IPS-18a (cell line): ENCODE results near the gene FSTL4.

Experiments used
- H3K27ac ChIP-seq: one replicate; pipeline ENCODE4 v1.5.1; 2013; ENCODE audit warnings: low read length
- H3K27me3 ChIP-seq: one replicate; pipeline ENCODE4 v1.6.1; 2013; ENCODE audit warnings: mild to moderate bottlenecking, low read length; ENCODE audit not compliant: control insufficient read depth, insufficient read depth
- H3K36me3 ChIP-seq: one replicate; pipeline ENCODE4 v1.6.1; 2013; ENCODE audit warnings: low read depth, low read length; ENCODE audit not compliant: control insufficient read depth
- H3K4me1 ChIP-seq: one replicate; pipeline ENCODE4 v1.6.1; 2013; ENCODE audit warnings: low read depth, low read length; ENCODE audit not compliant: control insufficient read depth
- H3K4me3 ChIP-seq: one replicate; pipeline ENCODE4 v1.5.1; 2013; ENCODE audit warnings: low read length
- H3K9ac ChIP-seq: one replicate; pipeline ENCODE4 v1.6.1; 2013; ENCODE audit warnings: mild to moderate bottlenecking, low read length, moderate library complexity
- H3K9me3 ChIP-seq: one replicate; pipeline ENCODE4 v1.6.1; 2013; ENCODE audit warnings: low read depth, low read length; ENCODE audit not compliant: control insufficient read depth

Gene FSTL4

GRCh38 chr5:133348406-133348805, 263.9 kb downstream of the FSTL4 start:
- no peaks in the 10 kb centered on the region for H3K9me3 ChIP-seq
- no peaks in the 10 kb centered on the region for H3K36me3 ChIP-seq
- H3K4me3 ChIP-seq = no peak overlapping the region
- H3K4me1 ChIP-seq = peaks cover 13% of the 10 kb centered on the region
- no peak overlapping the region for H3K27ac ChIP-seq
- no peak overlapping the region for H3K9ac ChIP-seq
- no peaks in the 10 kb centered on the region for H3K27me3 ChIP-seq

GRCh38 chr5:133347039-133347438, 265.3 kb downstream of the FSTL4 start:
- no peak overlapping the region for H3K27ac ChIP-seq
- no peak overlapping the region for H3K4me3 ChIP-seq
- no peaks in the 10 kb centered on the region for H3K9me3 ChIP-seq
- H3K9ac ChIP-seq = no peak overlapping the region
- H3K27me3 ChIP-seq = no peaks in the 10 kb centered on the region
- peaks cover 18% of the 10 kb centered on the region for H3K4me1 ChIP-seq
- no peaks in the 10 kb centered on the region for H3K36me3 ChIP-seq

DNA sequence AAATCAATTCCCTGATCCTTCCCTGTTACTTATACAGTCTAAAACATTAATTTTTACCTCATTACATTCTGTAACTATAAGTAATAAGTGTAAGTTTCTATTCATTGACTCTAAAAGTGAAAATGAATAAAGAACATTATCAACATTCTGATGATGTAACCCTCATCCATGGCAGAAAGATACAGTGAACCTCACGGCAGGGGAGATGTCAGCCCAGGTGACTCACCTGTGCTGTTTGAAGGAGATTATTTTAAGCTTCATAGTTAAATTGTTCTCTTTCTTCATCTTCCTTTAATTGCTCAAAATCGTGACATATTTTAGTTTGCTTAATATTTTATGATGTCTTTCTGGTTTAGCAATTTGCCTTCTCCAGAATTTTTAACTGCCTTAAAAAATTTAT, 268.1 kb downstream of the FSTL4 start:
- no peak overlapping the region for H3K9ac ChIP-seq
- H3K36me3 ChIP-seq = no peaks in the 10 kb centered on the region
- H3K27ac ChIP-seq = no peak overlapping the region
- no peak overlapping the region for H3K4me3 ChIP-seq
- H3K4me1 ChIP-seq = peaks cover 27% of the 10 kb centered on the region
- no peaks in the 10 kb centered on the region for H3K27me3 ChIP-seq
- H3K9me3 ChIP-seq = no peaks in the 10 kb centered on the region

- Histone ChIP-seq H3K9ac (no peak overlapping the region), H3K36me3 (no peaks in the 10 kb centered on the region), H3K27ac (no peak overlapping the region), H3K4me1 (peaks cover 27% of the 10 kb centered on the region), H3K4me3 (no peak overlapping the region), H3K27me3 (no peaks in the 10 kb centered on the region), H3K9me3 (no peaks in the 10 kb centered on the region)
Observed at GRCh38 chr5:133343196-133343595, 269.1 kb downstream of the FSTL4 start.

GRCh38 chr5:133341915-133342710, 270.2 kb downstream of the FSTL4 start:
- no peaks in the 10 kb centered on the region for H3K36me3 ChIP-seq
- H3K27ac ChIP-seq = no peak overlapping the region
- no peaks in the 10 kb centered on the region for H3K27me3 ChIP-seq
- H3K9ac ChIP-seq = no peak overlapping the region
- H3K4me1 ChIP-seq = peaks cover 27% of the 10 kb centered on the region
- no peaks in the 10 kb centered on the region for H3K9me3 ChIP-seq
- no peak overlapping the region for H3K4me3 ChIP-seq

GRCh38 chr5:133341296-133341695, 271.0 kb downstream of the FSTL4 start:
- Histone ChIP-seq H3K36me3 (no peaks in the 10 kb centered on the region), H3K27me3 (no peaks in the 10 kb centered on the region), H3K9me3 (no peaks in the 10 kb centered on the region), H3K27ac (no peak overlapping the region), H3K9ac (no peak overlapping the region), H3K4me3 (no peak overlapping the region), H3K4me1 (peaks cover 27% of the 10 kb centered on the region)

GRCh38 chr5:133340822-133341221, 271.5 kb downstream of the FSTL4 start:
- no peak overlapping the region for H3K4me3 ChIP-seq
- H3K9me3 ChIP-seq = no peaks in the 10 kb centered on the region
- no peak overlapping the region for H3K27ac ChIP-seq
- peaks cover 27% of the 10 kb centered on the region for H3K4me1 ChIP-seq
- H3K36me3 ChIP-seq = no peaks in the 10 kb centered on the region
- H3K9ac ChIP-seq = no peak overlapping the region
- no peaks in the 10 kb centered on the region for H3K27me3 ChIP-seq

DNA sequence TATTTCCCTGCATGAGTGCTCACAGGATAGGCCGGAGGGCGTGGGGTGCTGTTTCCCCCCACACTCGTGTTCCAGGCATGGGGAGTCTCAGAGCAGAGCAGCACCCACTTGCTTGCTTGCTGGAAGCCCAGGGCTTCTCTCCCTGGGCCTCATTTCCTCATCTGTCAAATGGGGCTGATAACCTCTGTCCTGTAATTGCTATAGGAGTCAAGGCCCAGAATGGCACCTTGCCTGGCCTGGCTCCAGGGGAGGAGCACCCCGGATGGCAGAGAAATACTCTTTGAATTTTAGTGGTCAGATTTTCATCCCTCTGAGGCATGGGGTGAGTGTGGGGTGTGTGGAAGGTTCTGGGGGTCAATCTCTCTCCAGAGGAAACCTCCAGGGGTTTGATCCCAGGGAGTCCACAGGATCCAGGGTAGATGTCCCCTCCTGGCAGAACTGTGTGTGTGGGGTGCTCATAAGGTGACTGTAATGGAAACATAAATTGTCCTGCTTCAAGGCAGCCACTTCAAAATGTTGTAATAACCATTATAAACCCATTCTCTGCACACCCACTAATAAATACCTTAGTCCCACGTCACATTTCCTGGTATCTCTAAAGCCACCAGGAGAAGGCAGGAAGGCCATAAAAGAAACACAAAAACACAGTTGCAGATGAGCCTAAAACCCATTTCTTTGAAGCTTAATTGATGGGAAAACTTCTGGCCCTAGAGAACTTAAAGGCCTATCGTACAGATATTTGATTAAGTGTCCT, 272.2 kb downstream of the FSTL4 start:
- no peak overlapping the region for H3K4me3 ChIP-seq
- H3K4me1 ChIP-seq = peaks cover 27% of the 10 kb centered on the region
- no peaks in the 10 kb centered on the region for H3K27me3 ChIP-seq
- no peaks in the 10 kb centered on the region for H3K36me3 ChIP-seq
- H3K27ac ChIP-seq = no peak overlapping the region
- H3K9ac ChIP-seq = no peak overlapping the region
- H3K9me3 ChIP-seq = no peaks in the 10 kb centered on the region

DNA sequence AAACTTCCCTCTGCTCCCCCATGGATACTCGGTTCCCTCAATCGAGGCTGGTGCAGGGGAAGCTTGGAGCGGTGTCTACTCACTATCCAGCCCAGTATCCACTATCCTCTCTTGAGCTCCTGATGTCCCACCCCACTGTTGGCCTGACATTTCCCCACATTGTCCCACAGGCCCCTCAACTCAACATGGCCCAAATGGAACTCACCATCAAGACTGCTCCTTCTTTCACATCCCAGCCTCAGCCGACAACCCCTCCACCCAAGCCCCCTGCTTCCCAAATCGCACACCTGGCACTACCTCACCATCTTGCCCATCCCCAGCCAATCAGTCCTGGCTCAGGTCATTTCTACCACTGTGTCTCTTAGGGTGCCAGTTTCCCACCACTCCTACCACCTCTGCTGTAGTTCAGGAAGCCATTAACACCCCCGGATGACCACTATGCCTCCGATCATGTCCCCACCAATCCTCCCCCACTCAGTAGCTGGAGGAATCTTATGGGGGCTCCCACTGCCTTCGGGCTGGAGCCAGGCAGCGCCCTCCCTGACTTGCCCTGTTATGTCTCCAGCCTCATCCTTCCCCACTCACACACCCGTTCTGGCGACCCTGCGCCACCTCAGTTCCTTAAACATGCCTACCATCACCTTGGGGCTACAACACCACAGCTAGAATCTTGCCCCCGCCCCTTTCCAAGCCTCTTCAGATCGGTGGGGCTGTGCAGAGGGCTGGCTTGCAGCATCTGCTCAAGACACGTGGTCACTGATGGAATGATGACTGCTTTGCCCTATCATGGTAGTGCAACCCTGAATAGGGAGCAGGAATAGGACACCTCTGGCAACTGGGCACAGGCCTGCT, 273.6 kb downstream of the FSTL4 start:
- Histone ChIP-seq H3K9ac (no peak overlapping the region), H3K9me3 (no peaks in the 10 kb centered on the region), H3K4me1 (peaks cover 17% of the 10 kb centered on the region), H3K27me3 (no peaks in the 10 kb centered on the region), H3K27ac (no peak overlapping the region), H3K36me3 (no peaks in the 10 kb centered on the region), H3K4me3 (no peak overlapping the region)

GRCh38 chr5:133337795-133338445, 274.4 kb downstream of the FSTL4 start:
- Histone ChIP-seq H3K4me1 (peaks cover 9% of the 10 kb centered on the region), H3K4me3 (no peak overlapping the region), H3K27ac (no peak overlapping the region), H3K9ac (no peak overlapping the region), H3K36me3 (no peaks in the 10 kb centered on the region), H3K9me3 (no peaks in the 10 kb centered on the region), H3K27me3 (no peaks in the 10 kb centered on the region)

GRCh38 chr5:133336969-133337410, 275.4 kb downstream of the FSTL4 start:
- no peaks in the 10 kb centered on the region for H3K36me3 ChIP-seq
- no peak overlapping the region for H3K9ac ChIP-seq
- no peaks in the 10 kb centered on the region for H3K9me3 ChIP-seq
- H3K27ac ChIP-seq = no peak overlapping the region
- H3K4me1 ChIP-seq = peaks cover 9% of the 10 kb centered on the region
- H3K4me3 ChIP-seq = no peak overlapping the region
- H3K27me3 ChIP-seq = no peaks in the 10 kb centered on the region
